CD14-positive monocyte (primary cell): ENCODE results near the gene FAM135A. TPM values are rescaled to one million over a fixed set of nuclear protein-coding genes. Genes with fewer than 3 reads are reported as not detected.

Experiments used
- DNase-seq, 3 donors: peaks; one replicate each; pipeline ENCODE4 v3.0.0-alpha.2; 2011 to 2022
- H2AFZ ChIP-seq: 2 replicates; pipeline ENCODE4 v1.6.0; 2012; ENCODE audit warnings: mild to moderate bottlenecking, low read depth, low read length, inconsistent platforms; ENCODE audit not compliant: insufficient read depth, poor library complexity, severe bottlenecking
- H3K27ac ChIP-seq, 2 donors: 1 replicate in 1 of 2; 2 replicates in 1 of 2; pipeline ENCODE4 v1.5.1; 2012 to 2013; ENCODE audit warnings: low read length in 2 of 2, control low read depth in 1 of 2, inconsistent platforms in 1 of 2, low read depth in 1 of 2, mild to moderate bottlenecking in 1 of 2
- H3K27me3 ChIP-seq, 2 donors: one replicate each; pipeline versions ENCODE4 v1.6.0 to v1.6.1; 2011 to 2013; ENCODE audit warnings: low read length in 2 of 2; ENCODE audit not compliant: control insufficient read depth in 2 of 2, insufficient read depth in 2 of 2
- H3K36me3 ChIP-seq, 2 donors: replicated peaks in 1 of 2; 1 replicate in 1 of 2; 2 replicates in 1 of 2; pipeline versions ENCODE4 v1.5.1 to v1.6.1; 2012 to 2013; ENCODE audit warnings: low read length in 2 of 2, control low read depth in 1 of 2, inconsistent platforms in 1 of 2, mild to moderate bottlenecking in 1 of 2; ENCODE audit not compliant: insufficient read depth in 2 of 2, control insufficient read depth in 1 of 2
- H3K4me1 ChIP-seq, 2 donors: 1 replicate in 1 of 2; 2 replicates in 1 of 2; pipeline versions ENCODE4 v1.5.1 to v1.6.1; 2012 to 2013; ENCODE audit warnings: low read length in 2 of 2, control low read depth in 1 of 2, inconsistent platforms in 1 of 2, mild to moderate bottlenecking in 1 of 2, moderate library complexity in 1 of 2; ENCODE audit not compliant: insufficient read depth in 2 of 2, control insufficient read depth in 1 of 2
- H3K4me2 ChIP-seq: replicated peaks from 2 replicates; pipeline ENCODE3; 2012; ENCODE audit warnings: low read length, moderate library complexity, mild to moderate bottlenecking; ENCODE audit not compliant: poor library complexity, severe bottlenecking; ENCODE audit errors: extremely low read depth
- H3K4me3 ChIP-seq, 3 experiments: fragments of 200-600 bp in 1 of 3; sonication (generic) in 1 of 3; replicated peaks in 1 of 3; 1 replicate in 2 of 3; 2 replicates in 1 of 3; pipeline ENCODE4 v1.5.1; 2011 to 2013; ENCODE audit warnings: low read length in 3 of 3, mild to moderate bottlenecking in 3 of 3, control low read depth in 2 of 3, low read depth in 2 of 3, inconsistent platforms in 1 of 3, moderate library complexity in 1 of 3
- H3K79me2 ChIP-seq: 2 replicates; pipeline ENCODE4 v1.6.0; 2012; ENCODE audit warnings: mild to moderate bottlenecking, control low read depth, inconsistent platforms, low read length, moderate library complexity; ENCODE audit not compliant: insufficient read depth
- H3K9ac ChIP-seq: 2 replicates; pipeline ENCODE4 v1.6.0; 2017; ENCODE audit warnings: low read length, mild to moderate bottlenecking; ENCODE audit not compliant: insufficient read depth, poor library complexity, severe bottlenecking
- H3K9me3 ChIP-seq, 2 donors: replicated peaks in 1 of 2; 1 replicate in 1 of 2; 2 replicates in 1 of 2; pipeline versions ENCODE4 v1.5.1 to v1.6.1; 2012 to 2013; ENCODE audit warnings: low read length in 2 of 2, control low read depth in 1 of 2; ENCODE audit not compliant: control insufficient read depth in 1 of 2, insufficient read depth in 1 of 2
- H4K20me1 ChIP-seq: 2 replicates; pipeline ENCODE4 v1.6.0; 2012; ENCODE audit warnings: mild to moderate bottlenecking, low read length, control low read depth, moderate library complexity; ENCODE audit not compliant: insufficient read depth
- H3K27ac Mint-ChIP-seq, 7 donors: one replicate each; pipeline ENCODE4 v1.8.0; 2020; ENCODE audit warnings: mild to moderate bottlenecking in 7 of 7, mixed read lengths in 7 of 7, moderate library complexity in 6 of 7, inconsistent platforms in 2 of 7
- H3K27me3 Mint-ChIP-seq, 3 donors: one replicate each; pipeline ENCODE4 v1.8.0; 2021 to 2022; ENCODE audit warnings: low read depth in 3 of 3, mild to moderate bottlenecking in 3 of 3, mixed read lengths in 3 of 3, moderate library complexity in 3 of 3, inconsistent platforms in 1 of 3
- H3K36me3 Mint-ChIP-seq, 2 donors: one replicate each; pipeline ENCODE4 v1.8.0; 2020; ENCODE audit warnings: mixed read lengths in 2 of 2, inconsistent platforms in 1 of 2, mild to moderate bottlenecking in 1 of 2
- H3K4me1 Mint-ChIP-seq: one replicate; pipeline ENCODE4 v1.8.0; 2020; ENCODE audit warnings: mild to moderate bottlenecking, mixed read lengths
- H3K4me3 Mint-ChIP-seq, 2 donors: one replicate each; pipeline ENCODE4 v1.8.0; 2020; ENCODE audit warnings: mild to moderate bottlenecking in 2 of 2, mixed read lengths in 2 of 2, moderate library complexity in 1 of 2
- H3K9me3 Mint-ChIP-seq, 7 donors: one replicate each; pipeline ENCODE4 v1.8.0; 2020 to 2022; ENCODE audit warnings: mixed read lengths in 7 of 7, mild to moderate bottlenecking in 6 of 7, moderate library complexity in 6 of 7, inconsistent platforms in 2 of 7
- CTCF ChIP-seq: fragments of 200-600 bp; IDR thresholded peaks from one replicate; pipeline ENCODE4 v1.8.0; 2022; ENCODE audit warnings: antibody characterized with exemption, mild to moderate bottlenecking
- WGBS: methylation state at CpG from one replicate; pipeline ENCODE4 v1.1.5; 2013; ENCODE audit warnings: missing lambda C conversion rate; ENCODE audit not compliant: insufficient coverage; 5-methylcytosine and 5-hydroxymethylcytosine counted together
- intact Hi-C, 2 donors: fragments of 100-400 bp; cut with micrococcal nuclease; formaldehyde crosslinking; loops; one replicate each; pipeline versions ENCODE4 v1.15.0 to v1.15.1; 2023
- polyA plus RNA-seq, 3 donors: library from polyadenylated mRNA; depleted of rRNA in 1 of 3; unstranded in 2 of 3; stranded (reverse) in 1 of 3; fragments of 300-500 nt in 2 of 3; fragments of >200 nt in 1 of 3; fragmentation: Illumina TruSeq in 2 of 3; gene quantifications; 1 replicate in 2 of 3; 2 replicates in 1 of 3; pipeline ENCODE4 v1.2.3, GENCODE V29; 2012 to 2021

The FAM135A gene
- polyA plus RNA-seq, 3 donors: 4.1 to 10.3 (median 5.4) TPM

- Histone ChIP-seq H4K20me1 (no peaks in the 10 kb centered on the region), H3K36me3 (no peaks in the 10 kb centered on the region), H3K27me3 (peaks cover 5 to 7% of the 10 kb centered on the region in 2 donors), H3K9ac (no peak overlapping the region), H3K79me2 (no peaks in the 10 kb centered on the region), H3K4me3 (no peak overlapping the region), H3K9me3 (no peaks in the 10 kb centered on the region), H2AFZ (no peak overlapping the region), H3K27ac (no peak overlapping the region), H3K4me1 (peaks cover 11 to 16% of the 10 kb centered on the region in 2 donors), H3K4me2 (no peak overlapping the region)
- Mint-ChIP-seq H3K27ac (no peak overlapping the region), H3K9me3 (peaks cover 0 to 6% (median 2%) of the 10 kb centered on the region in 7 donors), H3K36me3 (no peaks in the 10 kb centered on the region), H3K27me3 (peaks cover 2 to 10% (median 3%) of the 10 kb centered on the region in 3 donors), H3K4me1 (peaks cover 12% of the 10 kb centered on the region), H3K4me3 (no peak overlapping the region)
- no peak for DNase-seq
- intact Hi-C loops: no loop called here
- no peak for TF ChIP-seq CTCF
- 86% methylated on average over 10 of the region's 20 CpGs for WGBS
These were observed 18.6 kb upstream of the FAM135A start for GRCh38 chr6:70394518-70395300.

- no peak overlapping the region for H3K27ac Mint-ChIP-seq
- H4K20me1 ChIP-seq: no peaks in the 10 kb centered on the region
- intact Hi-C loops: no loop called here
- peaks cover 0 to 6% (median 2%) of the 10 kb centered on the region in 7 donors for H3K9me3 Mint-ChIP-seq
- TF ChIP-seq CTCF: no peak
- no peak for DNase-seq
- H3K4me1 ChIP-seq: peaks cover 11 to 16% of the 10 kb centered on the region in 2 donors
- H3K36me3 ChIP-seq: no peaks in the 10 kb centered on the region
- peaks cover 2 to 12% (median 5%) of the 10 kb centered on the region in 3 donors for H3K27me3 Mint-ChIP-seq
- H2AFZ ChIP-seq: no peak overlapping the region
- H3K9me3 ChIP-seq: no peaks in the 10 kb centered on the region
- H3K36me3 Mint-ChIP-seq: no peaks in the 10 kb centered on the region
- H3K9ac ChIP-seq: no peak overlapping the region
- H3K27me3 ChIP-seq: peaks cover 2 to 3% of the 10 kb centered on the region in 2 donors
- no peaks in the 10 kb centered on the region for H3K79me2 ChIP-seq
- no peak overlapping the region for H3K27ac ChIP-seq
- no peak overlapping the region for H3K4me3 Mint-ChIP-seq
- peaks cover 12% of the 10 kb centered on the region for H3K4me1 Mint-ChIP-seq
- H3K4me2 ChIP-seq: no peak overlapping the region
- H3K4me3 ChIP-seq: no peak overlapping the region
These were observed 18.0 kb upstream of the FAM135A start for GRCh38 chr6:70395301-70395672.
